NCI-H345 (cell line): Measurements from ENCODE around the gene SUGCT.
"Not testable (repeated sequence)": the region's sequence is repeated elsewhere in the genome, so short reads cannot be mapped to it uniquely, and the experiment has no call there.

Experiments
- DNase-seq: peaks from one replicate; lab custom pipeline; 2025; lab: John Stamatoyannopoulos, UW

The SUGCT gene

GRCh38 chr7:40200791-40201190 lies 66.0 kb downstream of the SUGCT start:
- DNase-seq = no peak

GRCh38 chr7:40202851-40203250 lies 68.0 kb downstream of the SUGCT start:
- DNase-seq = no peak

GRCh38 chr7:40204581-40204980 lies 69.8 kb downstream of the SUGCT start:
- DNase-seq = no peak

GRCh38 chr7:40205992-40206391 lies 71.2 kb downstream of the SUGCT start:
- no peak for DNase-seq

- no peak for DNase-seq
These were observed 76.6 kb downstream of the SUGCT start for GRCh38 chr7:40211276-40212003.

- DNase-seq = no peak
These were observed 78.5 kb downstream of the SUGCT start for GRCh38 chr7:40213291-40213690.

GRCh38 chr7:40213856-40214255 lies 79.1 kb downstream of the SUGCT start:
- no peak for DNase-seq

GRCh38 chr7:40218612-40219011 lies 83.8 kb downstream of the SUGCT start:
- not testable (repeated sequence) for DNase-seq

- DNase-seq = no peak
These were observed 85.1 kb downstream of the SUGCT start for GRCh38 chr7:40219917-40220316.

- DNase-seq = no peak
These were observed 85.7 kb downstream of the SUGCT start for GRCh38 chr7:40220421-40220911.

GRCh38 chr7:40221836-40222235 lies 87.0 kb downstream of the SUGCT start:
- DNase-seq = no peak

- DNase-seq = no peak
These were observed 88.8 kb downstream of the SUGCT start for GRCh38 chr7:40223451-40224127.

GRCh38 chr7:40230101-40230500 lies 95.3 kb downstream of the SUGCT start:
- DNase-seq = no peak

GRCh38 chr7:40231796-40232195 lies 97.0 kb downstream of the SUGCT start:
- DNase-seq = no peak

GRCh38 chr7:40232242-40232893 lies 97.6 kb downstream of the SUGCT start:
- DNase-seq = peak; percentile 19

- DNase-seq = no peak
These were observed 99.2 kb downstream of the SUGCT start for GRCh38 chr7:40234046-40234445.

GRCh38 chr7:40234666-40235065 lies 99.9 kb downstream of the SUGCT start:
- no peak for DNase-seq

- no peak for DNase-seq
These were observed 102.9 kb downstream of the SUGCT start for GRCh38 chr7:40237731-40238130.

GRCh38 chr7:40239755-40240303 lies 105.0 kb downstream of the SUGCT start:
- no peak for DNase-seq

- DNase-seq = no peak
These were observed 108.3 kb downstream of the SUGCT start for GRCh38 chr7:40243076-40243475.

- no peak for DNase-seq
These were observed 109.4 kb downstream of the SUGCT start for GRCh38 chr7:40244226-40244625.

GRCh38 chr7:40248681-40249080 lies 113.9 kb downstream of the SUGCT start:
- no peak for DNase-seq

GRCh38 chr7:40253444-40253843 lies 118.6 kb downstream of the SUGCT start:
- DNase-seq = not testable (repeated sequence)
